ENCODE data around the gene STK39.

STK39 gene

GRCh38 chr2:168243061-168243460, 4.3 kb downstream of the STK39 start:
- no peak for DNase-seq (ENCODE audit: low spot score)

- DNase-seq (ENCODE audit: low spot score) = no peak
Measured at GRCh38 chr2:168241746-168242145, 5.6 kb downstream of the STK39 start.

GRCh38 chr2:168241208-168241607, 6.2 kb downstream of the STK39 start:
- no peak for DNase-seq (ENCODE audit: low spot score)

- DNase-seq (ENCODE audit: low spot score) = no peak
Measured at GRCh38 chr2:168239281-168239680, 8.1 kb downstream of the STK39 start.

GRCh38 chr2:168237741-168238140, 9.7 kb downstream of the STK39 start:
- DNase-seq (ENCODE audit: low spot score) = no peak

- no peak for DNase-seq (ENCODE audit: low spot score)
Measured at GRCh38 chr2:168234407-168235085, 12.8 kb downstream of the STK39 start.

- DNase-seq (ENCODE audit: low spot score) = no peak
Measured at GRCh38 chr2:168233726-168234406, 13.5 kb downstream of the STK39 start.

- no peak for DNase-seq (ENCODE audit: low spot score)
Measured at GRCh38 chr2:168233166-168233565, 14.2 kb downstream of the STK39 start.

- no peak for DNase-seq (ENCODE audit: low spot score)
Measured at GRCh38 chr2:168231609-168232241, 15.7 kb downstream of the STK39 start.

GRCh38 chr2:168230389-168230788, 17.0 kb downstream of the STK39 start:
- no peak for DNase-seq (ENCODE audit: low spot score)

- no peak for DNase-seq (ENCODE audit: low spot score)
Measured at GRCh38 chr2:168224346-168224745, 23.0 kb downstream of the STK39 start.

- no peak for DNase-seq (ENCODE audit: low spot score)
Measured at GRCh38 chr2:168222088-168222487, 25.3 kb downstream of the STK39 start.

- no peak for DNase-seq (ENCODE audit: low spot score)
Measured at GRCh38 chr2:168220965-168221819, 26.2 kb downstream of the STK39 start.

- DNase-seq (ENCODE audit: low spot score) = no peak
Measured at GRCh38 chr2:168217920-168218319, 29.5 kb downstream of the STK39 start.

- no peak for DNase-seq (ENCODE audit: low spot score)
Measured at GRCh38 chr2:168216351-168217005, 30.9 kb downstream of the STK39 start.

GRCh38 chr2:168215813-168216212, 31.6 kb downstream of the STK39 start:
- DNase-seq (ENCODE audit: low spot score) = no peak

- no peak for DNase-seq (ENCODE audit: low spot score)
Measured at GRCh38 chr2:168212866-168213265, 34.5 kb downstream of the STK39 start.

GRCh38 chr2:168212167-168212566, 35.2 kb downstream of the STK39 start:
- no peak for DNase-seq (ENCODE audit: low spot score)

- no peak for DNase-seq (ENCODE audit: low spot score)
Measured at GRCh38 chr2:168211664-168212163, 35.7 kb downstream of the STK39 start.

- DNase-seq (ENCODE audit: low spot score) = no peak
Measured at GRCh38 chr2:168210895-168211570, 36.4 kb downstream of the STK39 start.
